Testis (tissue), 3 donors: ENCODE results near the gene AIG1. TPM values are rescaled to one million over a fixed set of nuclear protein-coding genes. Genes with fewer than 3 reads are reported as not detected.

Experiments used
- DNase-seq: peaks from one replicate; pipeline ENCODE4 v3.0.0-alpha.2; 2019
- H3K27ac ChIP-seq, 2 donors: fragments of 200-600 bp; sonication (generic); one replicate each; pipeline ENCODE4 v1.5.1; 2019
- H3K27me3 ChIP-seq: fragments of 200-600 bp; sonication (generic); one replicate; pipeline ENCODE4 v1.5.1; 2019
- H3K36me3 ChIP-seq: fragments of 200-600 bp; sonication (generic); one replicate; pipeline ENCODE4 v1.5.1; 2017; ENCODE audit warnings: low read depth; ENCODE audit errors: missing control alignments
- H3K4me1 ChIP-seq: fragments of 200-600 bp; sonication (generic); one replicate; pipeline ENCODE4 v1.5.1; 2019
- H3K4me3 ChIP-seq, 2 donors: fragments of 200-600 bp; sonication (generic); one replicate each; pipeline ENCODE4 v1.5.1; 2017 to 2019
- H3K9me3 ChIP-seq: fragments of 200-600 bp; sonication (generic); one replicate; pipeline ENCODE4 v1.5.1; 2017
- CTCF ChIP-seq, 3 experiments: fragments of 450-650 bp in 2 of 3; fragments of 200-600 bp in 1 of 3; sonication (generic) in 1 of 3; IDR thresholded peaks; one replicate each; pipeline ENCODE4 v1.5.1; 2016 to 2019; ENCODE audit warnings: antibody characterized with exemption in 3 of 3, mild to moderate bottlenecking in 2 of 3, moderate library complexity in 1 of 3
- POLR2A ChIP-seq: fragments of 450-650 bp; IDR thresholded peaks from one replicate; pipeline ENCODE4 v1.6.1; 2017; ENCODE audit warnings: antibody characterized with exemption, mild to moderate bottlenecking, moderate library complexity
- WGBS, 2 donors: methylation state at CpG; one replicate each; pipeline ENCODE4 v1.1.5; 2018; 5-methylcytosine and 5-hydroxymethylcytosine counted together
- intact Hi-C: fragments of 100-400 bp; cut with DNase I; formaldehyde crosslinking; loops from one replicate; pipeline ENCODE4 v1.15.1; 2023; ENCODE audit warnings: low total_unique reads
- polyA plus RNA-seq: library from polyadenylated mRNA; stranded (reverse); fragments of 350-450 nt; fragmentation: Illumina TruSeq; extraction: RNeasy Lipid Tissue Mini Kit (QIAGEN cat#74804); gene quantifications from one replicate; pipeline ENCODE4 v1.2.3, GENCODE V29; 2014; ENCODE audit warnings: low read depth, low replicate concordance; ENCODE audit not compliant: insufficient read depth
- total RNA-seq, 2 donors: library from RNA; depleted of rRNA; stranded (reverse); fragments of >200 nt; gene quantifications; one replicate each; pipeline ENCODE4 v1.2.3, GENCODE V29; 2016

The AIG1 gene
- total and polyA plus RNA-seq, 3 donors from 2014 or later, result 39.6 to 57.9 (median 50.7) TPM

GRCh38 chr6:143049611-143050010 lies 11.1 kb upstream of the AIG1 start:
- no peaks in the 10 kb centered on the region for H3K27me3 ChIP-seq
- no peak overlapping the region for H3K27ac ChIP-seq
- intact Hi-C loops, result no loop called here
- no peak for TF ChIP-seq POLR2A
- no peak for DNase-seq
- no peaks in the 10 kb centered on the region for H3K36me3 ChIP-seq
- H3K9me3 ChIP-seq, result no peaks in the 10 kb centered on the region
- H3K4me3 ChIP-seq, result no peak overlapping the region
- H3K4me1 ChIP-seq, result no peaks in the 10 kb centered on the region
- WGBS, 2 donors, result 82 to 92% methylated on average over 6 to 10 of the region's 10 CpGs

- 91% methylated on average over 2 of the region's 2 CpGs for WGBS, 2 donors
- TF ChIP-seq CTCF (IDR thresholded peaks at IDR 0.05), result no peak
- TF ChIP-seq POLR2A, result no peak
- no peak overlapping the region for H3K4me3 ChIP-seq
- H3K27me3 ChIP-seq, result no peaks in the 10 kb centered on the region
- intact Hi-C loops, result no loop called here
- no peak for DNase-seq
- no peak overlapping the region for H3K27ac ChIP-seq
- H3K36me3 ChIP-seq, result no peaks in the 10 kb centered on the region
- no peaks in the 10 kb centered on the region for H3K4me1 ChIP-seq
- no peaks in the 10 kb centered on the region for H3K9me3 ChIP-seq
Observed at GRCh38 chr6:143050509-143050908, 10.2 kb upstream of the AIG1 start.

- H3K27me3 ChIP-seq, result no peaks in the 10 kb centered on the region
- H3K4me3 ChIP-seq, result no peak overlapping the region
- WGBS, 2 donors, result 80 to 84% methylated on average over 5 of the region's 5 CpGs
- no peak for DNase-seq
- H3K27ac ChIP-seq, result no peak overlapping the region
- no peak for TF ChIP-seq POLR2A
- no peak for TF ChIP-seq CTCF (IDR thresholded peaks at IDR 0.05)
- no peaks in the 10 kb centered on the region for H3K4me1 ChIP-seq
- intact Hi-C loops, result no loop called here
- no peaks in the 10 kb centered on the region for H3K36me3 ChIP-seq
- no peaks in the 10 kb centered on the region for H3K9me3 ChIP-seq
Observed at GRCh38 chr6:143052282-143052681, 8.4 kb upstream of the AIG1 start.

- intact Hi-C loops, result no loop called here
- Histone ChIP-seq H3K4me3 (no peak overlapping the region), H3K27ac (no peak overlapping the region), H3K27me3 (no peaks in the 10 kb centered on the region), H3K36me3 (no peaks in the 10 kb centered on the region), H3K4me1 (no peaks in the 10 kb centered on the region), H3K9me3 (no peaks in the 10 kb centered on the region)
- TF ChIP-seq POLR2A (no peak), CTCF (IDR thresholded peaks at IDR 0.05) (no peak)
- WGBS, 2 donors, result 71 to 90% methylated on average over 3 of the region's 3 CpGs
- DNase-seq, result no peak
Observed at GRCh38 chr6:143053856-143054255, 6.8 kb upstream of the AIG1 start.

- 89% methylated on average over 2 of the region's 2 CpGs for WGBS, 2 donors
- Histone ChIP-seq H3K9me3 (no peaks in the 10 kb centered on the region), H3K4me1 (no peaks in the 10 kb centered on the region), H3K27ac (no peak overlapping the region), H3K27me3 (no peaks in the 10 kb centered on the region), H3K4me3 (no peak overlapping the region), H3K36me3 (no peaks in the 10 kb centered on the region)
- no peak for DNase-seq
- TF ChIP-seq POLR2A (no peak), CTCF (IDR thresholded peaks at IDR 0.05) (no peak)
- intact Hi-C loops, result no loop called here
Observed at GRCh38 chr6:143054329-143054728, 6.4 kb upstream of the AIG1 start.
